Activated naive CD8-positive, alpha-beta T cell (primary cell): ENCODE results near the gene ZBTB12.
"Not testable (repeated sequence)": the region's sequence is repeated elsewhere in the genome, so short reads cannot be mapped to it uniquely, and the experiment has no call there.

Experiments
- H3K27ac Mint-ChIP-seq: one replicate; pipeline ENCODE4 v1.8.0; 2021; ENCODE audit warnings: mixed read lengths
- H3K27me3 Mint-ChIP-seq: one replicate; pipeline ENCODE4 v1.8.0; 2021; ENCODE audit warnings: mixed read lengths
- H3K36me3 Mint-ChIP-seq: one replicate; pipeline ENCODE4 v1.8.0; 2021; ENCODE audit warnings: mixed read lengths
- H3K4me1 Mint-ChIP-seq: one replicate; pipeline ENCODE4 v1.8.0; 2021; ENCODE audit warnings: low read depth, mixed read lengths
- H3K4me3 Mint-ChIP-seq: one replicate; pipeline ENCODE4 v1.8.0; 2021; ENCODE audit warnings: mild to moderate bottlenecking, mixed read lengths
- H3K9me3 Mint-ChIP-seq: one replicate; pipeline ENCODE4 v1.8.0; 2021; ENCODE audit warnings: low read depth, mixed read lengths

ZBTB12 gene

GRCh38 chr6:31877651-31878161, 24.2 kb downstream of the ZBTB12 start:
- no peak overlapping the region for H3K4me3 Mint-ChIP-seq
- H3K9me3 Mint-ChIP-seq: no peaks in the 10 kb centered on the region
- H3K27ac Mint-ChIP-seq: no peak overlapping the region
- no peaks in the 10 kb centered on the region for H3K4me1 Mint-ChIP-seq
- H3K36me3 Mint-ChIP-seq: peaks cover 7% of the 10 kb centered on the region
- H3K27me3 Mint-ChIP-seq: no peaks in the 10 kb centered on the region

GRCh38 chr6:31877125-31877650, 24.7 kb downstream of the ZBTB12 start:
- Mint-ChIP-seq H3K4me1 (no peaks in the 10 kb centered on the region), H3K36me3 (peaks cover 7% of the 10 kb centered on the region), H3K9me3 (no peaks in the 10 kb centered on the region), H3K4me3 (no peak overlapping the region), H3K27me3 (no peaks in the 10 kb centered on the region), H3K27ac (no peak overlapping the region)

- no peaks in the 10 kb centered on the region for H3K27me3 Mint-ChIP-seq
- H3K4me3 Mint-ChIP-seq: no peak overlapping the region
- H3K27ac Mint-ChIP-seq: no peak overlapping the region
- H3K4me1 Mint-ChIP-seq: no peaks in the 10 kb centered on the region
- peaks cover 5% of the 10 kb centered on the region for H3K36me3 Mint-ChIP-seq
- H3K9me3 Mint-ChIP-seq: no peaks in the 10 kb centered on the region
These were observed 25.5 kb downstream of the ZBTB12 start for GRCh38 chr6:31876357-31876756.

- Mint-ChIP-seq H3K27me3 (no peaks in the 10 kb centered on the region), H3K36me3 (peaks cover 1% of the 10 kb centered on the region)
These were observed 26.0 kb downstream of the ZBTB12 start for GRCh38 chr6:31875877-31876276.

GRCh38 chr6:31874836-31875572, 26.9 kb downstream of the ZBTB12 start:
- Mint-ChIP-seq H3K4me1 (no peaks in the 10 kb centered on the region), H3K9me3 (no peaks in the 10 kb centered on the region), H3K4me3 (no peak overlapping the region), H3K27me3 (no peaks in the 10 kb centered on the region), H3K27ac (no peak overlapping the region), H3K36me3 (no peaks in the 10 kb centered on the region)

More at GRCh38 chr6:31875877-31876276, 26.0 kb downstream of the ZBTB12 start:
- no peak overlapping the region for H3K27ac Mint-ChIP-seq
- H3K4me3 Mint-ChIP-seq: no peak overlapping the region
- no peaks in the 10 kb centered on the region for H3K9me3 Mint-ChIP-seq
- no peaks in the 10 kb centered on the region for H3K4me1 Mint-ChIP-seq

- H3K4me3 Mint-ChIP-seq: no peak overlapping the region
These were observed 27.7 kb downstream of the ZBTB12 start for GRCh38 chr6:31874084-31874670.

GRCh38 chr6:31871046-31871659, 30.7 kb downstream of the ZBTB12 start:
- no peak overlapping the region for H3K27ac Mint-ChIP-seq
- H3K4me3 Mint-ChIP-seq: no peak overlapping the region
- H3K27me3 Mint-ChIP-seq: no peaks in the 10 kb centered on the region
- H3K9me3 Mint-ChIP-seq: no peaks in the 10 kb centered on the region
- H3K4me1 Mint-ChIP-seq: no peaks in the 10 kb centered on the region
- no peaks in the 10 kb centered on the region for H3K36me3 Mint-ChIP-seq

More at GRCh38 chr6:31874084-31874670, 27.7 kb downstream of the ZBTB12 start:
- Mint-ChIP-seq H3K9me3 (no peaks in the 10 kb centered on the region), H3K27me3 (no peaks in the 10 kb centered on the region), H3K4me1 (no peaks in the 10 kb centered on the region), H3K27ac (no peak overlapping the region), H3K36me3 (no peaks in the 10 kb centered on the region)

GRCh38 chr6:31870385-31870921, 31.4 kb downstream of the ZBTB12 start:
- Mint-ChIP-seq H3K36me3 (no peaks in the 10 kb centered on the region), H3K27ac (no peak overlapping the region), H3K9me3 (no peaks in the 10 kb centered on the region), H3K27me3 (no peaks in the 10 kb centered on the region), H3K4me3 (no peak overlapping the region), H3K4me1 (no peaks in the 10 kb centered on the region)

GRCh38 chr6:31869343-31869742, 32.5 kb downstream of the ZBTB12 start:
- Mint-ChIP-seq H3K4me1 (no peaks in the 10 kb centered on the region), H3K27me3 (no peaks in the 10 kb centered on the region), H3K27ac (no peak overlapping the region), H3K9me3 (no peaks in the 10 kb centered on the region), H3K36me3 (no peaks in the 10 kb centered on the region), H3K4me3 (no peak overlapping the region)

- not testable (repeated sequence) for H3K36me3 Mint-ChIP-seq, H3K4me3 Mint-ChIP-seq, H3K9me3 Mint-ChIP-seq, H3K4me1 Mint-ChIP-seq, H3K27me3 Mint-ChIP-seq, H3K27ac Mint-ChIP-seq
These were observed 33.3 kb downstream of the ZBTB12 start for GRCh38 chr6:31868658-31868971.

- H3K27me3 Mint-ChIP-seq: no peaks in the 10 kb centered on the region
- H3K4me3 Mint-ChIP-seq: peak overlapping the region; percentile 27
- no peaks in the 10 kb centered on the region for H3K36me3 Mint-ChIP-seq
- H3K9me3 Mint-ChIP-seq: no peaks in the 10 kb centered on the region
- H3K4me1 Mint-ChIP-seq: peaks cover 19% of the 10 kb centered on the region
- H3K27ac Mint-ChIP-seq: no peak overlapping the region
These were observed 36.4 kb downstream of the ZBTB12 start for GRCh38 chr6:31865205-31866118.

- Mint-ChIP-seq H3K27me3 (no peaks in the 10 kb centered on the region), H3K9me3 (no peaks in the 10 kb centered on the region), H3K36me3 (no peaks in the 10 kb centered on the region), H3K4me1 (peaks cover 21% of the 10 kb centered on the region), H3K4me3 (peak overlapping the region; percentile 27), H3K27ac (no peak overlapping the region)
These were observed 37.1 kb downstream of the ZBTB12 start for GRCh38 chr6:31864818-31865204.

- peaks cover 21% of the 10 kb centered on the region for H3K4me1 Mint-ChIP-seq
- H3K4me3 Mint-ChIP-seq: peak overlapping the region; percentile 94
These were observed 37.7 kb downstream of the ZBTB12 start for GRCh38 chr6:31864123-31864562.

More at GRCh38 chr6:31864123-31864562, 37.7 kb downstream of the ZBTB12 start:
- not testable (repeated sequence) for H3K9me3 Mint-ChIP-seq, H3K36me3 Mint-ChIP-seq, H3K27me3 Mint-ChIP-seq
- H3K27ac Mint-ChIP-seq: peak overlapping the region; percentile 90
